Measurements from ENCODE around the gene SYS1. TPM values are rescaled to one million over a fixed set of nuclear protein-coding genes. Genes with fewer than 3 reads are reported as not detected.
A peak's percentile ranks its signal among the peaks of the same experiment; 100 is the strongest.

The SYS1 gene
- total RNA-seq, 1 donor from 2014 or later: 22.6 TPM

GRCh38 chr20:45406260-45407066 is 43.5 kb downstream of the SYS1 start:
- DNase-seq (peak; percentile 91), ATAC-seq (peak; percentile 69)
- intact Hi-C loops (cut with micrococcal nuclease): no loop called here

- intact Hi-C loops (cut with micrococcal nuclease): no loop called here
- DNase-seq (peak; percentile 78), ATAC-seq (peak; percentile 66)
Measured at GRCh38 chr20:45407067-45407745, 44.2 kb downstream of the SYS1 start.

- DNase-seq: peak; percentile 72
- intact Hi-C loops (cut with micrococcal nuclease): no loop called here
- peak; percentile 71 for ATAC-seq
Measured at GRCh38 chr20:45407783-45408645, 45.1 kb downstream of the SYS1 start, which contains the start of gene DBNDD2. Gene DBNDD2 (plus strand): TSS chr20:45408289. CDS start chr20:45408468, 179 bp downstream.

- ATAC-seq (no peak), DNase-seq (no peak)
- intact Hi-C loops (cut with micrococcal nuclease): no loop called here
Measured at GRCh38 chr20:45408646-45409213, 45.8 kb downstream of the SYS1 start.

- ATAC-seq (no peak), DNase-seq (no peak)
- intact Hi-C loops (cut with micrococcal nuclease): no loop called here
Measured at GRCh38 chr20:45409521-45410272, 46.7 kb downstream of the SYS1 start.

GRCh38 chr20:45410887-45411286 is 47.9 kb downstream of the SYS1 start:
- ATAC-seq (no peak), DNase-seq (no peak)
- intact Hi-C loops (cut with micrococcal nuclease): no loop called here

GRCh38 chr20:45412653-45413052 is 49.7 kb downstream of the SYS1 start:
- no peak for ATAC-seq
- intact Hi-C loops (cut with micrococcal nuclease): no loop called here
- DNase-seq: no peak

GRCh38 chr20:45413479-45413878 is 50.5 kb downstream of the SYS1 start:
- intact Hi-C loops (cut with micrococcal nuclease): no loop called here
- DNase-seq (no peak), ATAC-seq (no peak)

GRCh38 chr20:45415822-45416637 is 53.1 kb downstream of the SYS1 start, which contains the start of gene PIGT:
Gene PIGT (plus strand): TSS chr20:45416141. CDS start chr20:45416157, 16 bp downstream.
- intact Hi-C loops (cut with micrococcal nuclease): no loop called here
- peak; percentile 71 for ATAC-seq
- DNase-seq: peak; percentile 90

- DNase-seq: no peak
- intact Hi-C loops (cut with micrococcal nuclease): no loop called here
- no peak for ATAC-seq
Measured at GRCh38 chr20:45416917-45417316, 54.0 kb downstream of the SYS1 start.

Other genes with a start within 250 kb of the SYS1 start
- not detected for gene WFDC5, start 248.0 kb upstream of the SYS1 start, total RNA-seq
- gene WFDC12, start 238.7 kb upstream of the SYS1 start, total RNA-seq: not detected
- gene PI3, start 188.3 kb upstream of the SYS1 start, total RNA-seq: 1.5 TPM
- gene SEMG1, start 156.1 kb upstream of the SYS1 start, total RNA-seq: not detected
- gene SEMG2, start 141.8 kb upstream of the SYS1 start, total RNA-seq: not detected
- gene SLPI, start 108.6 kb upstream of the SYS1 start, total RNA-seq: 21.9 TPM
- not detected for gene RBPJL, start 56.3 kb upstream of the SYS1 start, total RNA-seq
- gene MATN4, start 54.9 kb upstream of the SYS1 start, total RNA-seq: not detected
- gene SDC4, start 14.7 kb upstream of the SYS1 start, total RNA-seq: 76.9 TPM
- gene TP53TG5, start 15.2 kb downstream of the SYS1 start, total RNA-seq: 2.1 TPM
- 339 TPM for gene DBNDD2, start 45.1 kb downstream of the SYS1 start, total RNA-seq
- 115 TPM for gene PIGT, start 53.0 kb downstream of the SYS1 start, total RNA-seq
- 1.4 TPM for gene WFDC2, start 106.6 kb downstream of the SYS1 start, total RNA-seq
- not detected for gene SPINT3, start 152.5 kb downstream of the SYS1 start, total RNA-seq
- not detected for gene WFDC6, start 176.3 kb downstream of the SYS1 start, total RNA-seq
- gene EPPIN, start 184.2 kb downstream of the SYS1 start, total RNA-seq: not detected
- not detected for gene WFDC8, start 216.1 kb downstream of the SYS1 start, total RNA-seq